OCI-LY7 (cell line): ENCODE measurements around the gene NQO1. TPM values are rescaled to one million over a fixed set of nuclear protein-coding genes. Genes with fewer than 3 reads are reported as not detected.

ENCODE experiments used
- BruUV-seq: library from RNA; stranded (reverse); fragments of 400-500 nt; replicated peaks from 2 replicates; lab custom pipeline; 2021; lab: Mats Ljungman, UMichigan
- CTCF ChIA-PET: fragments of 300-600 bp; sonication (Branson Sonifier 250); formaldehyde crosslinking; loops from one replicate; lab custom pipeline; 2022; ENCODE audit warnings: antibody characterized with exemption; ENCODE audit not compliant: unreplicated experiment; lab: Charles Lee
- POLR2A ChIA-PET: fragments of 300-600 bp; sonication (Branson Sonifier 250); formaldehyde crosslinking; loops from one replicate; lab custom pipeline; 2022; ENCODE audit warnings: antibody characterized with exemption; lab: Charles Lee
- DNase-seq: peaks from one replicate; pipeline ENCODE4 v3.0.0-alpha.2; 2015; ENCODE audit warnings: low spot score
- H2AFZ ChIP-seq: fragments of 200-600 bp; sonication (generic), shearing (Covaris generic); 2 replicates; pipeline ENCODE4 v1.6.1; 2014; ENCODE audit warnings: mild to moderate bottlenecking, antibody characterized with exemption, low read length, moderate library complexity
- H3K27ac ChIP-seq: fragments of 200-600 bp; sonication (generic); 2 replicates; pipeline ENCODE4 v1.5.1; 2014; ENCODE audit warnings: mixed run types, low read depth, mild to moderate bottlenecking, moderate library complexity, low read length, inconsistent platforms; ENCODE audit not compliant: poor library complexity, severe bottlenecking
- H3K36me3 ChIP-seq: fragments of 200-600 bp; sonication (generic); 2 replicates; pipeline ENCODE4 v1.6.1; 2014; ENCODE audit warnings: mild to moderate bottlenecking, antibody characterized with exemption, low read length, moderate library complexity, mixed read lengths; ENCODE audit not compliant: insufficient read depth
- H3K4me1 ChIP-seq: fragments of 200-600 bp; sonication (generic); 2 replicates; pipeline ENCODE4 v1.5.1; 2014; ENCODE audit warnings: mild to moderate bottlenecking, low read length; ENCODE audit not compliant: insufficient read depth, poor library complexity, severe bottlenecking
- H3K4me2 ChIP-seq: fragments of 200-600 bp; sonication (generic); 2 replicates; pipeline ENCODE4 v1.6.1; 2014; ENCODE audit warnings: mild to moderate bottlenecking, low read length
- H3K4me3 ChIP-seq: fragments of 200-600 bp; sonication (generic); 2 replicates; pipeline ENCODE4 v1.5.1; 2014; ENCODE audit warnings: mild to moderate bottlenecking, low read depth, low read length; ENCODE audit not compliant: poor library complexity, severe bottlenecking
- H3K79me2 ChIP-seq: fragments of 200-600 bp; sonication (generic); 2 replicates; pipeline ENCODE4 v1.6.1; 2016; ENCODE audit warnings: low read depth, mild to moderate bottlenecking, low read length, moderate library complexity, mixed read lengths; ENCODE audit not compliant: insufficient read depth
- H3K9me2 ChIP-seq: fragments of 200-600 bp; sonication (generic); 2 replicates; pipeline ENCODE4 v1.6.1; 2016; ENCODE audit warnings: mild to moderate bottlenecking, low read length, mixed read lengths; ENCODE audit not compliant: insufficient read depth
- H3K9me3 ChIP-seq: fragments of 200-600 bp; sonication (generic); 2 replicates; pipeline ENCODE4 v1.6.1; 2014; ENCODE audit warnings: mild to moderate bottlenecking, mixed run types, low read length, mixed read lengths
- H4K20me1 ChIP-seq: fragments of 200-600 bp; sonication (generic); 2 replicates; pipeline ENCODE4 v1.6.1; 2014; ENCODE audit warnings: mild to moderate bottlenecking, antibody characterized with exemption, low read length, moderate library complexity, mixed read lengths; ENCODE audit not compliant: insufficient read depth
- CTCF ChIP-seq: fragments of 200-600 bp; sonication (generic); conservative IDR thresholded peaks from 2 replicates; pipeline ENCODE4 v1.5.1; 2014; ENCODE audit warnings: mild to moderate bottlenecking, antibody characterized with exemption, low read length, moderate library complexity, mixed read lengths
- EZH2phosphoT487 ChIP-seq: fragments of 200-600 bp; sonication (generic); IDR thresholded peaks from 2 replicates; pipeline ENCODE4 v1.6.1; 2018; ENCODE audit warnings: low read depth, borderline replicate concordance, mild to moderate bottlenecking, mixed run types, antibody characterized with exemption, low read length, moderate library complexity, mixed read lengths
- intact Hi-C: fragments of 100-400 bp; cut with micrococcal nuclease; formaldehyde crosslinking; loops from one replicate; pipeline ENCODE4 v1.10.0; 2022; ENCODE audit not compliant: unreplicated experiment
- total RNA-seq, 2 experiments: library from RNA; depleted of rRNA in 1 of 2; stranded (reverse); fragments of >200 nt in 1 of 2; shearing (Covaris generic) in 1 of 2; gene quantifications; 2 replicates each; pipeline ENCODE4 v1.2.3, GENCODE V29; 2014 to 2022

NQO1 gene
- total RNA-seq, 2 experiments from 2014 or later: 3.2 to 4.1 TPM

DNA sequence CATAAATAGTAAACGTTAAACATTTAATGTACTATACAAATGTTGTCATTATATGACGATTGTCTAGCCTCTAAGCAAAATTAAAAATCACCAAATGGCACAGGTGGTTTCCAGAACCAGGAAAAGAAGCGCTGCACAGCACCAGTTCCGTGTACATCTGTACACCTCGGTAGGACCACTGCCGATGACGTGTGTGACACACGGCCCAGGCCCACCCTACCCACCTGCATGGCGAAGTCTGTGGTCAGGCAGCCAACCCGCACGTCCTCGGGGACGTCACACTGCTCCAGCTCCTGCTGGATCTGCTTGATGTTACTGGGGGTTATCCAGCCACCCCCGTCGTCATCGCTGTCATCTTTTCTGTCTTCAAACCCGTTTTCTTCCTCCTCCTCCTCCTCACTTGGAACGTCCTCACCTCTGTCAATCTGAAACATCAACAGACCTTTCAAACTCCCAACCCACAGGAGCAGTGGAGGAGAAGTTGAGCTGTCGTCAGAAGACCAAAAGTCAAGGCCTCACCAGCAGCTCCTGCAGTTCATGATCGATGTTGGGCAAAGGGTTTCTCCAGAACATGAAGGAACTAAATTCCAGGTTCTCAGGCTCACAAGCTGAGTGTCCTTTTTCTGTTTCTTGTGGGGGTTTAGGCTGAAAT lies 22.5 kb upstream of the NQO1 start:
- TF ChIP-seq EZH2phosphoT487: no peak
- TF ChIP-seq CTCF: no peak
- Histone ChIP-seq H3K9me3 (no peaks in the 10 kb centered on the region; the same call in 1 of the 2 replicates), H3K4me3 (no peak overlapping the region), H4K20me1 (peaks cover 7% of the 10 kb centered on the region; the same call in 1 of the 2 replicates), H3K4me2 (no peak overlapping the region), H3K27ac (no peak overlapping the region), H3K36me3 (peaks cover 95% of the 10 kb centered on the region), H3K9me2 (no peaks in the 10 kb centered on the region), H3K79me2 (peaks cover 37% of the 10 kb centered on the region), H3K4me1 (peaks cover 13% of the 10 kb centered on the region), H2AFZ (no peak overlapping the region)
- CTCF ChIA-PET: no interaction called here
- intact Hi-C loops: no loop called here
- POLR2A ChIA-PET: interaction anchor here (0.6 to 1.5 kb wide), 2 partner anchors 40 to 156 kb away, joined by 3 to 7 read pairs; no protein-coding TSS in a partner anchor
- no peak for DNase-seq
- BruUV-seq: no TSS peak

DNA sequence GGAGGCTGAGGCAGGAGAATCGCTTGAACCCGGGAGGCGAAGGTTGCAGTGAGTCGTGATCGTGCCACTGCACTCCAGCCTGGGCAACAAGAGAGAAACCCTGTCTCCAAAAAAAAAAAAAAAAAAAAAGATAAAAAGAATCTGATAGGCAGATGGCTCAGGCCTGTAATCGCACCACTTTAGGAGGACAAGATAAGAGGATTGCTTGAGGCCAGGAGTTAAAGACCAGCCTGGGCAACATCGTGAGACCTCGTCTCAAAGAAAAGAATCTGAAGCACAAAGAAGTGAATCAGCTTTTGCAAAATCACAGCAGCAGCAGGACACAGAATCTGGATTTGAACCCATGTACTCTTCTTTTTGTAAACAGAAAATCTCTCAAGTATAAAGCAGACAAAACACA lies 20.8 kb upstream of the NQO1 start:
- no peak for DNase-seq
- peaks cover 20% of the 10 kb centered on the region for H3K79me2 ChIP-seq
- H3K4me2 ChIP-seq: no peak overlapping the region
- peaks cover under 1% of the 10 kb centered on the region for H3K4me1 ChIP-seq
- no peak overlapping the region for H3K27ac ChIP-seq
- ChIA-PET CTCF (no interaction called here), POLR2A (interaction anchor here (0.7 kb wide), 1 partner anchor 93 kb away, joined by 3 read pairs; no protein-coding TSS in a partner anchor)
- H3K9me3 ChIP-seq: no peaks in the 10 kb centered on the region; the same call in 1 of the 2 replicates
- peaks cover 99% of the 10 kb centered on the region for H3K36me3 ChIP-seq
- H3K9me2 ChIP-seq: no peaks in the 10 kb centered on the region
- no peaks in the 10 kb centered on the region for H4K20me1 ChIP-seq
- TF ChIP-seq EZH2phosphoT487 (no peak), CTCF (no peak)
- H3K4me3 ChIP-seq: no peak overlapping the region
- no peak overlapping the region for H2AFZ ChIP-seq
- BruUV-seq: no TSS peak
- intact Hi-C loops: no loop called here

DNA sequence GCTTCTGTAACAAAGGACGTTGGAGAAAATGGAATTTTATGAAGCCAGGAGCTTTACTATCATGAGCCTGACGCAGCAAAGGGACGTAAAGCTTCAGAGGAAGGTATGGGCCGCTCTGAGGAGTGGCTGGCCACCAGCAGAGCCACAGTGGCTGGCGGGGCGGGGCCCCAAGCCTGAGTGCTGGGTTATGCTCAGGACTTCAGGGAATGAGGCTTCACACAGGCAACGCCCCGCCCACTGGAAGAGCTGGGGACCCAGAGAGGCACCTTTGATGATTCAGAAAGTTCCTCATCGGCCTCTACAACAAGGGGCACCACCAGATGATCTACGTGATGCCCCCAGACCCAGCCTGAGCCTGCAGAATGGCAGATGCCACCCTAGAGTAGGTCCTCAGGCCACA lies 19.6 kb upstream of the NQO1 start:
- H3K4me1 ChIP-seq: no peaks in the 10 kb centered on the region
- no peak overlapping the region for H3K4me2 ChIP-seq
- peaks cover 99% of the 10 kb centered on the region for H3K36me3 ChIP-seq
- H2AFZ ChIP-seq: no peak overlapping the region
- no peaks in the 10 kb centered on the region; the same call in 1 of the 2 replicates for H3K9me3 ChIP-seq
- H3K4me3 ChIP-seq: no peak overlapping the region
- H4K20me1 ChIP-seq: no peaks in the 10 kb centered on the region
- CTCF ChIA-PET: interaction anchor here (0.9 kb wide), 1 partner anchor 8 kb away, joined by 3 read pairs; no protein-coding TSS in a partner anchor
- H3K79me2 ChIP-seq: peaks cover 8% of the 10 kb centered on the region
- POLR2A ChIA-PET: interaction anchor here (0.8 kb wide), 1 partner anchor 14 kb away, joined by 5 read pairs; no protein-coding TSS in a partner anchor
- no TSS peak for BruUV-seq
- intact Hi-C loops: no loop called here
- TF ChIP-seq CTCF: no peak
- TF ChIP-seq EZH2phosphoT487: no peak
- H3K27ac ChIP-seq: no peak overlapping the region
- no peaks in the 10 kb centered on the region for H3K9me2 ChIP-seq
- DNase-seq: no peak
